Medulla oblongata (tissue), 1 donor: Measurements from ENCODE around the gene TDRD10.
A peak's percentile ranks its signal among the peaks of the same experiment; 100 is the strongest.

Experiments
- DNase-seq: peaks from one replicate; pipeline ENCODE4 v3.0.0-alpha.2; 2015; ENCODE audit errors: extremely low spot score

Gene TDRD10

DNA sequence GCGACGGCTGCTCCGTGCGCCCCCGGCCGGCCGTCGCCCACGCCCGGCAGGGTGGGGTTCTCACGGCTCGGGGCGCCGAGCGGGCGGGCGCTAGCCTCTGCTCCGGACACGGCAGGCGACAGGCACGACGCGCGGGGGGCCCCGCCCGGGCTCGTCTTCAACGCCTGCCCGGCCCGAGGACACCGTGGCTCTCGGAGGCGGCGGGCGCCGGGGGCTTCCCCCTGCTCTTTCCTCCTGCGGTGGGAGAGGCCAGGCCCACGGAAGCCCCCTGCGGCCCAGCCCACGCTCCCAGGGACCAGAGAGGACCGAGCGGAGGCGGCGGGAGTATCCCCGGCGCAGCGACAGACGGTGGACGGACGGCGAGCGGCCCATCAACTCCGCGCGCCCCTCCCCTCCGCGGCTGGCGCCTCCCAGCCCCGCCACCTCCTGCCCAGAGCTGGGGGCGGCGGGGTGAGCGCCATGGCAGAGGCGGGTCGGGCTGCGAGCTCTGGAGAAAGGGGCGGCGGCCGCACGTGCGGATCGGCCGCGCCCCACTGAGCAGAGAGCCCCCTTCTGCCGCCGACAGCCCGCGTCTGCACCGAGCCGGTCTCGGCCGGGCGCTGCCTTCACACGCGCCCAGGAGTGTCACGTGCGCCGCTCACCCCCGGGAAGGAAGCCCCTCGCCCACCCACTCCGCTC, at the start of gene TDRD10, which contains the start of gene SHE:
Gene TDRD10, plus strand, starts transcription at position 154 of the 678 bp plus-strand sequence. CDS start 4,685 bp downstream, outside the sequence.
Gene SHE, minus strand, starts transcription at position 347 of the 678 bp plus-strand sequence. CDS start 386 bp downstream, outside the sequence.
- no peak for DNase-seq

DNA sequence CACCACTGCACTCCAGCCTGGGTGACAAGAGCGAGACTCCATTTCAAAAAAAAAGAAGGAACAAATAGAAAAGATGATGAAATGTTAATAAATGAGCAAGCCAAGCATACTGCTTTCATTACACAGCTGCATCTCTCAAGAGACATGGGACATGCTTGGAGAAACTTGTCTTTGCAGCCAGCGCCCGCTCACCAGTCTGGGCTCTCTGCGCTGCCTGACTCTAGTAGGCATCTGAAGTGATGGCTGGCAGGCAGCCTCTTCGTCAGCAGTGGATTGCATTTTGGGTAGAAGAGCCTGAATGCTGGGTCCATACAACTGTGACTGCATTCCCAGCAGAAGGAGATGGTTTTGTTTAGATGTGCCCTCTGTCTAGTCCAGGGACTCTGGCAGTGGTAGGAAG, 48.9 kb upstream of the TDRD10 start:
- no peak for DNase-seq

GRCh38 chr1:154453574-154454352, 48.3 kb upstream of the TDRD10 start:
- peak; percentile 49 for DNase-seq

DNA sequence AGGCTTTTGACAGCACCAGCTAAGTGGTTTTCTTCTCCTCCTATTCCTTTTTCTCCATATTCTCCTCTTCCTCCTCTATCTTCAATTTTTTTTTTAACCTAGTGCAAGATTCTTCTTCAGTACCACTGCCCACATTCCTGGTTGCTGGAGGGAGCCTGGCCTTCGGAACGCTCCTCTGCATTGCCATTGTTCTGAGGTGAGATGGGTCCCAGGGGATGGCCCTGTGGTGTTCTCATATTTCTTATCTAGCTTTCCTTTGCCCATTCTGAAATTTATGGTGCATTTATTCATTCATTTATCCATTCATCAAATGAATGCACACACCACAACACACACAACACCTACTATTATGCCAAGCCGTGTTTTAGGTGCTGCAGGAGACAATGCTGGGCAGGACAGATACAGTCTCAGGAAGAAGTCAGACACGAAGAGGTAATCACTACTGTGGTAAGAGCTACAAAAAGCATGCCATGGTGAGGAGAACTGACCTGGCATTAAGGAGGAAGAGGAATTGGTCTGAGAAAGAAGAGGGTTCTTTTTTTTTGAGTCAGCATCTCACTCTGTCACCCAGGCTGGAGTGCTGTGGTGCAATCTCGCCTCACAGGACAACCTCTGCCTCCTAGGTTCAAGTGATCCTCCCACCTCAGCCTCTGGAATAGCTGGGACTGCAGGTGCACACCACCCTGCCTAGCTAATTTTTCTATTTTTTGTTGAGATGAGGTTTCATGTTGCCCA, 47.5 kb upstream of the TDRD10 start:
- no peak for DNase-seq

DNA sequence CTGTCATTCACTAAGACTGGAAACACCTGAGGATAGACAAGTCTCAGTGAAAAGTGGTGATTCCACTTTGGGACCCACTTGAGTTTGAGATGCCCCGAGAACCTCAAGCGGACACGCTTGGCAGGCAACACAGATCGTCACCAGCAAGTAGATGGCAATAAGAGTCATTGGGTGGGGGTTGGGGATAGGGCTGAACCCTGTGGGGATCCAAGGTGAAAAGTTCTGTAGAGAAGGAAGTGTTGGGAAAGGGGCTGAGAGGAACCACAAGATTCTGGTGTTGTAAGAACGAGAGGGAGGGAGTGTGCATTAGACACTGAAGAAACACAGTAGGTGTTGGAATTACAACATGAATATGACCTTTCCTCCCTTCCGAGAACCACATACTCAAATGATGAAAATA, 45.4 kb upstream of the TDRD10 start:
- no peak for DNase-seq

DNA sequence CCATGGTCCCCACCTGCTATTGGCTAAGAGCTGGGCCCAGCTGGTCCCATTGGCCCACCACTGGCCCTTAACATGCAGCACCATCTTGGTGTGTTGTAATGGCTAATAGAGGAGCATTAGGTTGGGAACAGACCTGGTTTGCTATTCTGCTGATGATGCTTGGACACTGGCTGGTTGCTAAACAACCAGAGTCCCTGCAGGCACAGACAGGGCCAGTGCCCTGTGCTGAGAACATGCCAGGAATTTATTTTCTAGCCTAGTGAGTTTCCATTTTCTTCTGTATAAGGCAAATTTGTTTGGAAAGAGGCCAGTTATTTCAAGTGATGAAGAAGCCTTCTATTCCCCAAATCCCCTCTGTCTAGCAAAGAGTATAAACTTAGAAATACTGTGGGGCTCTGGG, 42.9 kb upstream of the TDRD10 start:
- peak; percentile 48 for DNase-seq

DNA sequence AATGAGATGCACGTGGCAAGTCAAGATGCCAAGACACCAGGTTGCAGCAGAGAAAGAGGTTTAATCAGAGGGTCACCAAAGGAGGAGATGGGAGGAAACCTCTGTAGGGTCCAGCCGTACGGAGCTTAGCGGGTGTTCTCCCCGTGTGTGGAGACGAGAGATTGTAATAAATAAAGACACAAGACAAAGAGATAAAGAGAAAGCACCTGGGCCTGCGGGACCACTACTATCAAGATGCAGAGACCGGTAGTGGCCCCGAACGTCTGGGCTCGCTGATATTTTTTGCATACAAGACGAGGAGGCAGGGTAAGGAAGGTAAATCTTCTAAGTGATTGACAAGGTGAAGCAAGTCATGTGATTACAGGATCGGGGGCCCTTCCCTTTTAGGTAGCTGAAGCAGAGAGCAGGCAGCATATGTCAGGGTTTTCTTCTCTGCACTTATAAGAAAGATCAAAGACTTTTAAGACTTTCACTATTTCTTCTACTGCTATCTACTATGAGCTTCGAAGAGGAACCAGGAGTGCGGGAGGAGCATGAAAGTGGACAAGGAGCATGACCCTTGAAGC, 41.2 kb upstream of the TDRD10 start:
- DNase-seq, result no peak

DNA sequence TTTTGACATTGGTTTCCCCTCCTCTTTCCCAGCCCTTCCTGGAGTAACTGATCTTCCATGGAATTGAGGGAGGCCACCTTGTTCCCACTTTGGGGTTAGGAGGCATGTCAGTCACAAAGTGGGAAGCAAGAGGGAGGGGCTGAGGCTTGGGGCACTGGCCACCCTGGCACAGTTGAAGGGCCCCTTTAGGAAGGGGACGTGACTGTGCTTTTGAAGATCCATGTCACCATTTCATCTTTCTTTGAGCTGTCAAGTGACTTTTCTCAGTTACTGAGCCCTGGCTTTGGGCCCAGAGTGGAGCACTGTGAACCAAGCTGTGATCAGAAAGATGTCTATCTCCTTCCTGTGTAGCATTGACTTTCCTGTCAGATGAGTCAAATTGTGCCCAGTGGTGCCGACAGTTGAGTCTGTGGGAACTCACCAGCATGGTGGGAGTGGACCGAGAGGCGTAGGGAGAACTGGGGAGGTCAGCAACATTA, 38.5 kb upstream of the TDRD10 start:
- no peak for DNase-seq

DNA sequence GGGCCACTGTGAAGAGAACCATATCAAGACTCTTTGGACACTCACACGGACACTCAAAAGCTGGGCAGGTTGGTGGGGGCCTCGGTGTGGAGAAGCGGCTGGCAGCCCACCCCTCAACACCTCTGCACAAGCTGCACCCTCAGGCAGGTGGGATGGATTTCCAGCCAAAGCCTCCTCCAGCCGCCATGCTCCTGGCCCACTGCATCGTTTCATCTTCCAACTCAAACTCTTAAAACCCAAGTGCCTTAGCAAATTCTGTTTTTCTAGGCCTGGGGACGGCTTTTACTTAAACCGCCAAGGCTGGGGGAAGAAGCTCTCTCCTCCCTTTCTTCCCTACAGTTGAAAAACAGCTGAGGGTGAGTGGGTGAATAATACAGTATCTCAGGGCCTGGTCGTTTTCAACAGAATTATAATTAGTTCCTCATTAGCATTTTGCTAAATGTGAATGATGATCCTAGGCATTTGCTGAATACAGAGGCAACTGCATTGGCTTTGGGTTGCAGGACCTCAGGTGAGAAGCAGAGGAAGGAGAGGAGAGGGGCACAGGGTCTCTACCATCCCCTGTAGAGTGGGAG, 36.3 kb upstream of the TDRD10 start:
- no peak for DNase-seq

GRCh38 chr1:154466206-154466605, 35.8 kb upstream of the TDRD10 start:
- no peak for DNase-seq

DNA sequence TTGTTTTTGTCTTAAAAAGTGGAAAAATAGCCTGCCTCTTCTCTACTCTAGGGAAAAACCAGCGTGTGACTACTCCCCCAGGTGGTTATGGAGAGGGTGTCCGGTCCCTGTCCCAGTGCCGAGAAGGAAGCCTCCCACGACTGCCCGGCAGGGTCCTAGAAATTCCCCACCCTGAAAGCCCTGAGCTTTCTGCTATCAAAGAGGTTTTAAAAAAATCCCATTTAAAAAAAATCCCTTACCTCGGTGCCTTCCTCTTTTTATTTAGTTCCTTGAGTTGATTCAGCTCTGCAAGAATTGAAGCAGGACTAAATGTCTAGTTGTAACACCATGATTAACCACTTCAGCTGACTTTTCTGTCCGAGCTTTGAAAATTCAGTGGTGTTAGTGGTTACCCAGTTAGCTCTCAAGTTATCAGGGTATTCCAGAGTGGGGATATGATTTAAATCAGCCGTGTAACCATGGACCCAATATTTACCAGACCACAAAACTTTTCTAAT, 35.0 kb upstream of the TDRD10 start:
- peak; percentile 46 for DNase-seq

- no peak for DNase-seq
Observed at GRCh38 chr1:154467434-154468102, 34.5 kb upstream of the TDRD10 start.

GRCh38 chr1:154468535-154469250, 33.3 kb upstream of the TDRD10 start:
- DNase-seq, result no peak

GRCh38 chr1:154469844-154470560, 32.0 kb upstream of the TDRD10 start:
- no peak for DNase-seq

DNA sequence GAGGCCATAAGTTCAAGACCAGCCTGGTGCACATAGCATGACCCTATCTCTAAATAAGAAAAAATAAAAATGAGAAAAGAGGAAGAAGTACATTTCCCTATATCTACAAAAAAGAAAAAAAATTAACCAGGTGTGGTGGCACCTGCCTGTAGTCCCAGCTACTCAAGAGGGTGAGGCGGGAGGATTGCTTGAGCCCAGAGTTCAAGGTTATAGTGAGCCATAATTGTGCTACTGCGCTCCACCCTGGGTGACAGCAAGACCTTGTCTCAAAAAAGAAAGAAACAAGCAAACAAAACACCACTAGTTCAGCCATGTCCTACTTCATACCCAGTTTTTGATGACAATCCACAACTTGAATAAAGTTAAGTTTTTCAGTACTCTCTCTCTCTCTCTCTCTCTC, 30.7 kb upstream of the TDRD10 start:
- no peak for DNase-seq

DNA sequence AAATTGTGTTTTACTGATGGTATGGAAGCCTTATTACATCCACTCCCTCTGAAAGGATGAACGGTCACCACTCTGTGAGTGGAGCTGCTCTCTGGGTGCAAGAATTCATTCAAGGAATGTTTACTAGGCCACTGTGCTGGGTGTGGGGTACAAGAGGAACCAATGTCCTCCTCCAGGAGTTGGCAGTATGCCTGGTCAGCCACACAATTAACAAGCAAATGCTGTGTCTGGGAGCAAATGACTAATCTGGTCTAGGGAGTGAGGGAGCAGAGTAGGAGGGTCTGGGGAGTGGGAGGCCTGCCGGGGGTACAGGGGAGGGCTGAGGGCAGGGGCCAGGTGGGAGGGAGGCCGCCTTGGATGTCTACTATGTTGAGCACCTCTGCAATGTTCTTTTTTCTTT, 27.2 kb upstream of the TDRD10 start:
- DNase-seq, result peak; percentile 94

GRCh38 chr1:154476791-154477190, 25.2 kb upstream of the TDRD10 start:
- no peak for DNase-seq

DNA sequence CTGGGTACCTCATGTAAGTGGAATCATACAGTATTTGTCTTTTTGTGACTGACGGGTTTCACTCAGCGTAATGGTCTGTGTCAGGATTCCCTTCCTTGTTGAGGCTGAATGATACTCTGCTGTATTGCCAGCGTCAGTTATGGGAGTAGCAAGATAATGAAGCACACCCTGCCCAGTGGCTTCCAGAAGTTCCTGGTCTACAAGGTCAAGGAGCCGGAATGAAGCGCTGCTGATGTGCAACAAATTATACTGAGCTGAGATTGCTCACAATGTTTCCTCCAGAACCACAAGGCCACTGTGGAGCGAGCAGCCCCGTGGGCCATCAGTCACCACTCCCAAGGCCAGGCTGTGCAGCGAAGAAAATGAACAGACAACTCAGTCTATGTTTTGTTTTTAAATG, 24.0 kb upstream of the TDRD10 start:
- DNase-seq, result no peak

DNA sequence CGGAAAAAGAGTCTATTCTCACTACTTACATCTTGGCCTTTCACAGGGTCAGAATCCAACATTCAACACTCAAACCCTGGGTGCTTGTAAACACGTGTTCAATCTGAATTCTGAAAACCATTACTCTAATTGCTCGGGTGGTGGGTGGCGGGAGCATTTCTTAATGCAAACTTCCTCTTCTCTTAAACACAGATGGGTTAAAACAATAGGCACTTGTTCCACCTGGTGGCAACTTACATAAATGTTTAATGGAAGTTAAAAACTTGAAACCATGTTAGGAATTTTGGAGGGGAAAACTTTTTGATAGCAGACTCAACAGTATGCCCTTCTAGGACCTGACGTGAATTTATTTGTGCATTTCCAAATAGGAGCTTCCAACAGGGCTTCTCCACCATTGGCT, 23.4 kb upstream of the TDRD10 start:
- DNase-seq, result no peak
